Bladder microvascular endothelial cell (primary cell): ENCODE results near the gene NIPAL1. TPM values are rescaled to one million over a fixed set of nuclear protein-coding genes. Genes with fewer than 3 reads are reported as not detected.

ENCODE experiments used
- total RNA-seq: library from RNA; depleted of rRNA; stranded (reverse); fragments of >200 nt; gene quantifications from 2 replicates; pipeline ENCODE4 v1.2.3, GENCODE V29; 2014

NIPAL1 gene
- total RNA-seq, result 0.49 and 0.57 TPM in 2 replicates

DNA sequence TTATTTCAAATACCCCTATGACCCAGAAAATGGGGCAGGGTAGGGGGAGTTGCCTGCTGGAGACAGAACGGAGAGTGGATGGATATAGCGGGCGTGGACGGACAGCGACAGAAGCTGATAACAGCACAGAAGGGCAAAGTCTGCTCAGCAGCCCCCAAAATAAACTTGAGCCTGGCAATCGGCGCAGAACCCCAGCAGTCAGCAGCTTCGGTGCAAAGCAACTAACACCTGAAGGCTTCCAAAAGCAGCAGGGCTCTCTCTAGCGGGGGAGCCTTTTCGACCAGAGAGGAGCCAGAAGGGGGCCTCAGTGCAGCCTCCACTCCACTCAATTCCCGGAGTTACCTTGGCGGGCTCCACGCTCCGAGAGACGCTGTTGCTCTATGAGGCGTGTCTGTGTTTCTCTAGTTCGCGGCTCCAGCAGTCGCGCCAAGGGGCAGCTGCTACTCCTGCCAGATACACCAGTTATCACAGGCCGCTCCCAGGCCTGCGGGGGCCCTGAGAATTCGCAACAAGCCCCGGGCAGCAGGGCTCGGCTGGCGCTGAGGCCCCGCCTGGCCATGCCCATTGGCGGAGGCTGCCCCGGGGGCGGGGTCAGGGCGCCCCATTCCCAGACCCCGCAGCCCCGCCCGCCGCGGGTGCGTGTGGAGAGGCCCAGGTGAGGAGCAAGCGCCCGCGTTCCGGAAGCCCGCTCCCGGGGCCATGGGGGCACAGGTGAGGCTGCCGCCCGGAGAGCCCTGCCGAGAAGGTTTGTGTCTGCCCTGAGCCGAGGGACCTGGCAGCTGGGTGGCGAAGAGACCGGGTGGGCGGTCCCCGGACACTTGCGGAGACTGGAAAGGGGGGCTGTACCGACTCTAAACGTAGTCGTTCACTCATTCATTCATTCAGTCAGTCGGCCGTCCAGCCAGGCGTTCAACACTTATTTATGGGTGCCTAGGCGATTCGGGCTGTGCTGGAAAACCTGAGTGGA lies at the start of gene NIPAL1, which contains the start of gene CNGA1:
Gene NIPAL1 (plus strand): TSS at position 632 of the 967 bp plus-strand sequence. CDS start 68 bp downstream, at position 700.
Gene CNGA1 (minus strand): TSS at position 541 of the 967 bp plus-strand sequence. CDS start 63,992 bp downstream, outside the sequence.

Other genes starting within 250 kb of the NIPAL1 start
- gene CORIN, start 178.7 kb upstream of the NIPAL1 start, total RNA-seq, result 0.16 and 0.63 TPM in 2 replicates
- 4.5 and 11.3 TPM in 2 replicates for gene NFXL1, start 102.2 kb upstream of the NIPAL1 start, total RNA-seq
- not detected in 2 replicates for gene CNGA1, start 91 bp upstream of the NIPAL1 start, total RNA-seq
- gene TXK, start 117.5 kb downstream of the NIPAL1 start, total RNA-seq, result 0.16 and 0.31 TPM in 2 replicates